Epithelial cell of proximal tubule (primary cell): Measurements from ENCODE around the gene SYNGR4. TPM values are rescaled to one million over a fixed set of nuclear protein-coding genes. Genes with fewer than 3 reads are reported as not detected.
A peak's percentile ranks its signal among the peaks of the same experiment; 100 is the strongest.

Source experiments
- DNase-seq: peaks from one replicate; pipeline ENCODE4 v3.0.0-alpha.2; 2011; ENCODE audit warnings: low read depth
- H3K4me3 ChIP-seq: 2 replicates; pipeline ENCODE4 v1.5.1; 2011; ENCODE audit warnings: low read depth, mild to moderate bottlenecking, low read length
- total RNA-seq: library from RNA; depleted of rRNA; stranded (reverse); fragments of >200 nt; gene quantifications from 2 replicates; pipeline ENCODE4 v1.2.3, GENCODE V29; 2015
- TF ChIP-seq, protein P1 (sequence below): conservative IDR thresholded peaks from 2 replicates; pipeline ENCODE4 v1.5.1; 2012; ENCODE audit warnings: low read depth, mild to moderate bottlenecking, low read length

SYNGR4 gene
- total RNA-seq, 1 donor from 2014 or later = not detected

DNA sequence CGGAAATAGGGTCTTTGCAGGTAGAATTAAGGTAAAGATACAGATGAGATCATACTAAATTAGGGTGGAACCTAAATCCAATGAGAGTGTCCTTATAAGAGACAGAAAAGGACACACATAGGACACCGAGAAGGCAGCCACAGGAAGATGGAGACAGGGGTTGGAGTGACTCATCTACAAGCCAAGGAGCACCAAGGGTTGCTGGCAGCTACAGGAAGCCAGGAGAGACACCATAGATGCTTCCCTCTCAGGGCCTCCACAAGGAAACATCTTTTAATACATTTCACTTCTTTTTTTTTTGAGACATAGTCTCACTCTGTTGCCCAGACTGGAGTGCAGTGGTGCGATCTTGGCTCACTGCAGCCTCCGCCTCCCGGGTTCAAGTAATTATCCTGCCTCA is 10.5 kb upstream of the SYNGR4 start:
- H3K4me3 ChIP-seq = no peak overlapping the region
- TF ChIP-seq, protein P1, sequence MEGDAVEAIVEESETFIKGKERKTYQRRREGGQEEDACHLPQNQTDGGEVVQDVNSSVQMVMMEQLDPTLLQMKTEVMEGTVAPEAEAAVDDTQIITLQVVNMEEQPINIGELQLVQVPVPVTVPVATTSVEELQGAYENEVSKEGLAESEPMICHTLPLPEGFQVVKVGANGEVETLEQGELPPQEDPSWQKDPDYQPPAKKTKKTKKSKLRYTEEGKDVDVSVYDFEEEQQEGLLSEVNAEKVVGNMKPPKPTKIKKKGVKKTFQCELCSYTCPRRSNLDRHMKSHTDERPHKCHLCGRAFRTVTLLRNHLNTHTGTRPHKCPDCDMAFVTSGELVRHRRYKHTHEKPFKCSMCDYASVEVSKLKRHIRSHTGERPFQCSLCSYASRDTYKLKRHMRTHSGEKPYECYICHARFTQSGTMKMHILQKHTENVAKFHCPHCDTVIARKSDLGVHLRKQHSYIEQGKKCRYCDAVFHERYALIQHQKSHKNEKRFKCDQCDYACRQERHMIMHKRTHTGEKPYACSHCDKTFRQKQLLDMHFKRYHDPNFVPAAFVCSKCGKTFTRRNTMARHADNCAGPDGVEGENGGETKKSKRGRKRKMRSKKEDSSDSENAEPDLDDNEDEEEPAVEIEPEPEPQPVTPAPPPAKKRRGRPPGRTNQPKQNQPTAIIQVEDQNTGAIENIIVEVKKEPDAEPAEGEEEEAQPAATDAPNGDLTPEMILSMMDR = no peak
- DNase-seq = no peak

GRCh38 chr19:48354332-48354992 is 9.7 kb upstream of the SYNGR4 start:
- TF ChIP-seq, protein P1 = no peak
- DNase-seq = no peak

DNA sequence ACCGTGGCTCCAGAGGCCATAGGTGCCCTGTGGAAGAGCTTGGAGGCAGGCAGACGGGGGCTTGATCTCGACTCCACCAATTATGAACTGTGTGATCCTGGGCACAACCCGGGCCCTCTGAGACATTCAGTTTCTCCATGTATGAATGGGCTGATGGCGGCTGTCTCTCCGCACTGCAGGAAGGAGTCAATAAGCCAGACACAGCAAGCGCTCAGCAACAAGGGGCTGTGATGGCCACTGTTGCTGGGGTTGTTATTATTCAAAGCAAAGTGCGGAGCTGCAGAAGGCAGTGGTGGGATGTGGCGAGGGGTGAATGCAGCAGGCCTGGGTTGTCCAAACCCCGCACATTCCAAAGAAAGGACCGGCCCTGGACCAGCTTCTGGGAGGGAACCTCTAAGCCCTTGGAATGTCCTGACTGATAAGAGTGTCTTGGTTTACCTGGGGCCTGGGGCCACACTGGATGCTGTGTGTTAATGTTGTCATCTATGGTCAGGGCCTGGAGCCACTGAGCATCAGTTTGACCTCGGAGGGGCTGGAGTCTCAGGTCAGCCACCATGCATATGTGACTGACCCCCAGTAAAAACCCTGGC is 8.7 kb upstream of the SYNGR4 start:
- TF ChIP-seq, protein P1 = no peak
- no peak overlapping the region for H3K4me3 ChIP-seq
- no peak for DNase-seq

More at GRCh38 chr19:48354332-48354992, 9.7 kb upstream of the SYNGR4 start:
- H3K4me3 ChIP-seq = no peak overlapping the region

GRCh38 chr19:48359123-48359522 is 5.0 kb upstream of the SYNGR4 start:
- TF ChIP-seq, protein P1 = no peak
- DNase-seq = no peak
- H3K4me3 ChIP-seq = no peak overlapping the region

GRCh38 chr19:48361912-48362311 is 2.3 kb upstream of the SYNGR4 start:
- TF ChIP-seq, protein P1 = no peak
- no peak for DNase-seq
- no peak overlapping the region for H3K4me3 ChIP-seq

GRCh38 chr19:48362716-48363499 is 1.3 kb upstream of the SYNGR4 start:
- DNase-seq = peak; percentile 41
- TF ChIP-seq, protein P1 = no peak
- peak overlapping the region; percentile 83 for H3K4me3 ChIP-seq
